SK-N-SH (cell line): ENCODE data around the gene CACNG4.

Source experiments
- EP300 ChIP-seq, 2 experiments: IDR thresholded peaks; 2 replicates each; pipeline versions ENCODE4 v1.4.0 to v1.6.1; 2012; ENCODE audit warnings: borderline replicate concordance in 1 of 2, low read depth in 1 of 2, low read length in 1 of 2
- FOXJ3 ChIP-seq: sonication (generic); formaldehyde crosslinking; IDR thresholded peaks from 2 replicates; pipeline ENCODE4 v1.5.1; 2020; ENCODE audit warnings: mild to moderate bottlenecking, missing genetic modification reagents
- FOXM1 ChIP-seq: IDR thresholded peaks from 2 replicates; pipeline ENCODE4 v1.4.0; 2012; ENCODE audit warnings: low read depth, mild to moderate bottlenecking
- MEF2A ChIP-seq: IDR thresholded peaks from 2 replicates; pipeline ENCODE4 v1.4.0; 2012; ENCODE audit warnings: low read depth, borderline replicate concordance
- NRF1 ChIP-seq: IDR thresholded peaks from 2 replicates; pipeline ENCODE4 v1.6.1; 2012; ENCODE audit warnings: low read depth, mild to moderate bottlenecking, low read length
- POLR2AphosphoS5 ChIP-seq: IDR thresholded peaks from 2 replicates; pipeline ENCODE4 v1.6.1; 2012; ENCODE audit warnings: low read depth, low read length
- RCOR1 ChIP-seq: fragments of 150-350 bp; IDR thresholded peaks from 2 replicates; pipeline ENCODE4 v1.6.1; 2017; ENCODE audit warnings: antibody characterized with exemption, low read length
- SMC3 ChIP-seq: IDR thresholded peaks from 2 replicates; pipeline ENCODE4 v1.6.1; 2012; ENCODE audit warnings: low read depth, low read length, improper control_type of control experiment
- TAF1 ChIP-seq: IDR thresholded peaks from 2 replicates; pipeline ENCODE4 v1.6.1; 2012; ENCODE audit warnings: low read depth, mild to moderate bottlenecking, low read length, moderate library complexity, borderline replicate concordance
- YY1 ChIP-seq: IDR thresholded peaks from 2 replicates; pipeline ENCODE4 v1.4.0; 2012; ENCODE audit warnings: low read depth, mild to moderate bottlenecking
- TF ChIP-seq, protein P1 (sequence below): fragments of 200-600 bp; sonication (generic); IDR thresholded peaks from 2 replicates; pipeline ENCODE4 v1.6.1; 2017; ENCODE audit warnings: antibody characterized with exemption, mild to moderate bottlenecking, moderate library complexity
- TF ChIP-seq, protein P2 (sequence below): IDR thresholded peaks from 2 replicates; pipeline ENCODE4 v1.4.0; 2012; ENCODE audit warnings: low read depth
- TF ChIP-seq, protein P3 (sequence below): fragments of 150-350 bp; IDR thresholded peaks from 2 replicates; pipeline ENCODE4 v1.6.1; 2017; ENCODE audit warnings: antibody characterized with exemption, low read length, low read depth, borderline replicate concordance

DNA sequence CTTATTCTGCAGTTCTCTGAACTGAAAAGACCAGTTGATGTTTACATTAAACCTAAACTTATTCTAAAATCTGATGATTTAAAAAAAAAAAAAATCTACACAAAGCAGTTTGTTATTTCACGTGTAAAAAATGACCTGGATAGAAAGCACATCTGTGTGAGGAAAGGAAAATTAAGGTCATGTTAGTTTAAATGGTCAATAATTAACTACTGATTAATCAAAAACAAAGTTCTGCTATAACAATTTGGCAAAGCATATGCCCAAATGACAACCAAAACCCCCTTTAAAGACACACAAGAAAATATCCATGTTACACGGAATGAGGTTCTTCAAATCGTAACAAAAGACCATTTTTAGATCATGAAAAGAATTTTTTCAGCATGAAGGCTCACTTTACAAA, 110.3 kb downstream of the CACNG4 start:
- TF ChIP-seq MEF2A (no peak), SMC3 (no peak), RCOR1 (no peak), TAF1 (no peak), FOXJ3 (no peak), NRF1 (no peak), YY1 (no peak), POLR2AphosphoS5 (no peak), FOXM1 (no peak), EP300 (IDR thresholded peaks at IDR 0.05; ENCODE audit: borderline replicate concordance in 1 of 2, low read depth in 1 of 2, low read length in 1 of 2) (no peak)
- TF ChIP-seq, protein P1, sequence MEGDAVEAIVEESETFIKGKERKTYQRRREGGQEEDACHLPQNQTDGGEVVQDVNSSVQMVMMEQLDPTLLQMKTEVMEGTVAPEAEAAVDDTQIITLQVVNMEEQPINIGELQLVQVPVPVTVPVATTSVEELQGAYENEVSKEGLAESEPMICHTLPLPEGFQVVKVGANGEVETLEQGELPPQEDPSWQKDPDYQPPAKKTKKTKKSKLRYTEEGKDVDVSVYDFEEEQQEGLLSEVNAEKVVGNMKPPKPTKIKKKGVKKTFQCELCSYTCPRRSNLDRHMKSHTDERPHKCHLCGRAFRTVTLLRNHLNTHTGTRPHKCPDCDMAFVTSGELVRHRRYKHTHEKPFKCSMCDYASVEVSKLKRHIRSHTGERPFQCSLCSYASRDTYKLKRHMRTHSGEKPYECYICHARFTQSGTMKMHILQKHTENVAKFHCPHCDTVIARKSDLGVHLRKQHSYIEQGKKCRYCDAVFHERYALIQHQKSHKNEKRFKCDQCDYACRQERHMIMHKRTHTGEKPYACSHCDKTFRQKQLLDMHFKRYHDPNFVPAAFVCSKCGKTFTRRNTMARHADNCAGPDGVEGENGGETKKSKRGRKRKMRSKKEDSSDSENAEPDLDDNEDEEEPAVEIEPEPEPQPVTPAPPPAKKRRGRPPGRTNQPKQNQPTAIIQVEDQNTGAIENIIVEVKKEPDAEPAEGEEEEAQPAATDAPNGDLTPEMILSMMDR: no peak
- TF ChIP-seq, protein P2, sequence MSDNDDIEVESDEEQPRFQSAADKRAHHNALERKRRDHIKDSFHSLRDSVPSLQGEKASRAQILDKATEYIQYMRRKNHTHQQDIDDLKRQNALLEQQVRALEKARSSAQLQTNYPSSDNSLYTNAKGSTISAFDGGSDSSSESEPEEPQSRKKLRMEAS: no peak
- TF ChIP-seq, protein P3, sequence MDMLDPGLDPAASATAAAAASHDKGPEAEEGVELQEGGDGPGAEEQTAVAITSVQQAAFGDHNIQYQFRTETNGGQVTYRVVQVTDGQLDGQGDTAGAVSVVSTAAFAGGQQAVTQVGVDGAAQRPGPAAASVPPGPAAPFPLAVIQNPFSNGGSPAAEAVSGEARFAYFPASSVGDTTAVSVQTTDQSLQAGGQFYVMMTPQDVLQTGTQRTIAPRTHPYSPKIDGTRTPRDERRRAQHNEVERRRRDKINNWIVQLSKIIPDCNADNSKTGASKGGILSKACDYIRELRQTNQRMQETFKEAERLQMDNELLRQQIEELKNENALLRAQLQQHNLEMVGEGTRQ: no peak
